Measurements from ENCODE around the gene MORN1. TPM values are rescaled to one million over a fixed set of nuclear protein-coding genes. Genes with fewer than 3 reads are reported as not detected.

MORN1 gene
- total RNA-seq, 1 experiment from 2014 or later: 23.2 TPM

DNA sequence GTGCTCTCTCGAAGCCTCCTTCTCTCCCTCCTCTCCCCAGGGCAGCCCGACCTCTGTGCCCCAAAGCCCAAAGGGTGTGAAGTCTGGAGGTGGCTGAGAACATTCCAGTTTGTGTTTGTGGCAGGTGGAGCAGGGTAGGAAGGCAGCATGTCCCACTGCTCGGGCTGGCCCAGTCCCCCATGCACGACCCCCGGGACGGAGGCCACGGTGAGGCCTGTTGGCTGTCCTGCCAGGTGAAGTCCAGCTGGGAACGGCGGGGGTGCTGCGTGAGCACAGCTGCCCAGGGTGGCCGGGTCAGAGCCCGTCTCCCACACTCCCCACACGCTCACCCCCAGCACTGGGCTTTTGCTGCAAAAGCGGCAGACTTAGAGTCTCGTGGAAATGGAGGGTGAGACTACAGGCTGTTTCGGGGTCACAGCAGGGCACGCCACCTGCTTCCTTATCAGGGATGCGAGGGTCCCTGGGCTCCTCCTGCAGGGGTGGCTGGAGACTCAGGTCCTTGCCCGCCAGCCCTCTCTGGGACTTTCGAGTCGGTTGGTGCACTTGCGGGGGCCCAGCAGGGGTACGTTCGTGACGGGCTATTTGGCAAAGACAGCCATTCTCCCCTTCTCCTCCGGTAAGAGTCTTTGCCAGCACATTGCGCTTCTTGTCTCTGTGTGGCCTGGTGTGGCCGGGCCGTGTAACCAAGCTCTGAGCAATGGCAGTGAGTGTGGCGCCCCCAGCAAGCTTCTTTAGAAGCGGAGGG, 40.3 kb downstream of the MORN1 start:
- Mint-ChIP-seq H3K36me3 (ENCODE audit: insufficient read depth, unreplicated experiment) (no peaks in the 10 kb centered on the region), H3K27ac (ENCODE audit: unreplicated experiment) (no peak overlapping the region), H3K27me3 (ENCODE audit: unreplicated experiment) (no peaks in the 10 kb centered on the region), H3K9me3 (ENCODE audit: low read depth, unreplicated experiment) (no peaks in the 10 kb centered on the region), H3K4me3 (ENCODE audit: low read depth, unreplicated experiment) (no peak overlapping the region), H3K4me1 (ENCODE audit: low read depth, unreplicated experiment) (no peaks in the 10 kb centered on the region)
- CTCF ChIA-PET: no interaction called here
- no peak for DNase-seq
- BruUV-seq (replicated peaks): no TSS peak
- TF ChIP-seq, protein P1, sequence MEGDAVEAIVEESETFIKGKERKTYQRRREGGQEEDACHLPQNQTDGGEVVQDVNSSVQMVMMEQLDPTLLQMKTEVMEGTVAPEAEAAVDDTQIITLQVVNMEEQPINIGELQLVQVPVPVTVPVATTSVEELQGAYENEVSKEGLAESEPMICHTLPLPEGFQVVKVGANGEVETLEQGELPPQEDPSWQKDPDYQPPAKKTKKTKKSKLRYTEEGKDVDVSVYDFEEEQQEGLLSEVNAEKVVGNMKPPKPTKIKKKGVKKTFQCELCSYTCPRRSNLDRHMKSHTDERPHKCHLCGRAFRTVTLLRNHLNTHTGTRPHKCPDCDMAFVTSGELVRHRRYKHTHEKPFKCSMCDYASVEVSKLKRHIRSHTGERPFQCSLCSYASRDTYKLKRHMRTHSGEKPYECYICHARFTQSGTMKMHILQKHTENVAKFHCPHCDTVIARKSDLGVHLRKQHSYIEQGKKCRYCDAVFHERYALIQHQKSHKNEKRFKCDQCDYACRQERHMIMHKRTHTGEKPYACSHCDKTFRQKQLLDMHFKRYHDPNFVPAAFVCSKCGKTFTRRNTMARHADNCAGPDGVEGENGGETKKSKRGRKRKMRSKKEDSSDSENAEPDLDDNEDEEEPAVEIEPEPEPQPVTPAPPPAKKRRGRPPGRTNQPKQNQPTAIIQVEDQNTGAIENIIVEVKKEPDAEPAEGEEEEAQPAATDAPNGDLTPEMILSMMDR (IDR thresholded peaks at IDR 0.05; ENCODE audit: unreplicated experiment): no peak
- intact Hi-C loops (cut with micrococcal nuclease; ENCODE audit: unreplicated experiment): no loop called here

DNA sequence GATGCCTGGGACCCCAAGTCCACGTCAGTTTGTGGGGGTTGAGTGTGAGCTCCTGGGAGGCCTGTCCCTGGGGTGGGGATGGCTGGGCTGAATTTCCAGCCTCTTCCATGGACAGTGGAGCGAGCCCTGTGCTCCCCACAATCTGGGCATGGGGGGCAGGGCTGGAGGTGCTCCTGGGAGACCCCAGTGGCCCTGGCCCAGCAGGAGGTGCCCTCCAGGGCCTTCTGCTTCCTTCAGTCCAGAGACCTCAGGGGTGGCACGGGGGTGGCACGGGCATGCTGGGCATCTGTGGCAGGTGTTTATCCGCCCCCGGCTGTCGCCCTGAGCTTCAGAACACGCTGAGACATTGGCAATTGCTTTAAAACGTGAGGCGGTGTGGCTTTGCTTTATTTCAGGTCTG, 40.9 kb downstream of the MORN1 start:
- no TSS peak for BruUV-seq (replicated peaks)
- CTCF ChIA-PET: no interaction called here
- Mint-ChIP-seq H3K27ac (ENCODE audit: unreplicated experiment) (no peak overlapping the region), H3K27me3 (ENCODE audit: unreplicated experiment) (no peaks in the 10 kb centered on the region), H3K9me3 (ENCODE audit: low read depth, unreplicated experiment) (no peaks in the 10 kb centered on the region), H3K4me1 (ENCODE audit: low read depth, unreplicated experiment) (no peaks in the 10 kb centered on the region), H3K4me3 (ENCODE audit: low read depth, unreplicated experiment) (no peak overlapping the region), H3K36me3 (ENCODE audit: insufficient read depth, unreplicated experiment) (no peaks in the 10 kb centered on the region)
- no peak for DNase-seq
- intact Hi-C loops (cut with micrococcal nuclease; ENCODE audit: unreplicated experiment): no loop called here
- TF ChIP-seq, protein P1 (IDR thresholded peaks at IDR 0.05; ENCODE audit: unreplicated experiment): no peak

DNA sequence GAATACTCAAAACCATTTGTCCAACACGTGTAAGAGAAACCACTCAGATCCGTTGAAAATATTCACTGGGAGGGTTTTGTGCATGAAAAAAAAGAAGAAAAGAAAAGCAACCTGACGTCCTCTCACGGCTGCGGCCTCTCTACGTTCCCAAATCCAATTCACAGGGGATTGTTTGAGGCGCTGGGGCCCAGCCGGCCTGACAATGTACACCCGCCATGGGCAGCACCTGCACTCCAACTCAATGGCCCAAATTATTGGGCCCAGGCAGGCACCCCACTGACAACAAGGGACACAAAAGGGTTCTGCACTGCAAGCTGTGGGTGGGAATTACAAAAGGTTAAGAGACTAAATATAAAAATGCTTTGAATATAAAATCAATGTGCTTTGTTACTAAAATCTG, 41.5 kb downstream of the MORN1 start:
- DNase-seq: no peak
- intact Hi-C loops (cut with micrococcal nuclease; ENCODE audit: unreplicated experiment): no loop called here
- H3K36me3 Mint-ChIP-seq (ENCODE audit: insufficient read depth, unreplicated experiment): no peaks in the 10 kb centered on the region
- no peak overlapping the region for H3K27ac Mint-ChIP-seq (ENCODE audit: unreplicated experiment)
- H3K4me1 Mint-ChIP-seq (ENCODE audit: low read depth, unreplicated experiment): no peaks in the 10 kb centered on the region
- CTCF ChIA-PET: no interaction called here
- no peaks in the 10 kb centered on the region for H3K27me3 Mint-ChIP-seq (ENCODE audit: unreplicated experiment)
- BruUV-seq (replicated peaks): no TSS peak
- H3K4me3 Mint-ChIP-seq (ENCODE audit: low read depth, unreplicated experiment): no peak overlapping the region
- H3K9me3 Mint-ChIP-seq (ENCODE audit: low read depth, unreplicated experiment): no peaks in the 10 kb centered on the region
- TF ChIP-seq, protein P1 (IDR thresholded peaks at IDR 0.05; ENCODE audit: unreplicated experiment): no peak

DNA sequence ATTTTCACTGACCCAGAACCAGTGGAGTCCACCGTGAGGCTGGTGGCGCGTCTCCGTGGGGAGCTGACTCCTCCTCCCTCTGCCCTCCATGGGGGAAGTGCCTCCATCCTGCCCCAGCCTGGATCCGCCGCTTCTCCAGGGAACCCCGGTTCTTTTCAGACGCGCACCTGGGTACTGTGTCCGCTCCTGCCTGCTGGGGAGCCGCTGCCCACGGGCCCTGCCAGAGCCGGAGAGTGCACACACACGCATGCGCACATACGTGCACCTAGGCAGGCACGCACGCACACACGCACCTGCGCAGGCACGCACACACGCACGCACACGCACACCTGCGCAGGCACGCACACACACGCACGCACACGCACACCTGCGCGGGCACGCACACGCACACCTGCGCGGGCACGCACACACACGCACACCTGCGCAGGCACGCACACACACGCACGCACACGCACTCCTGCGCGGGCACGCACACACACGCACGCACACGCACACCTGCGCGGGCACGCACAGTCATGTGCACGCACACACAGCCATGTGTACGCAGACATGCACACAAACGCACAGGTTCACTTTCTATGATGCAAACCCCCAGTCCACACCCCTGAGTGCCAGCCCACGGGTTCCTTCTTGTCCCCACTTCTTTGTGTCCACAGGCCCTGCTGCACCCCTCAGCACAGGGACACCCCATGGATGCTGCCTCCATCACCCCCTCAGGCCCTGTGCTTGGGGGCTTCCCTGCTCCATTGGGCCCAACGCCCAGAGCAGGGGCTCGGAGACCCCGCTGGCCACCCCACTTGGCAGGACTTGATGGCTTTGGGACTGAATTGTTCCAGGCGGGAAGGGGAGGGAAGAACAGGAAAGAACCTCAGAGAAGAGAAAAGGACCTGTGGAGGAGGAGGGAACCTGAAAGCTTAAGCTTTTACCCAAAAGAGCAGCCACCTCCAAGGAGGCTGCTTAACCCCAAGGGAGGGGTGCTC, 42.7 kb downstream of the MORN1 start:
- TF ChIP-seq, protein P1 (IDR thresholded peaks at IDR 0.05; ENCODE audit: unreplicated experiment): no peak
- CTCF ChIA-PET: no interaction called here
- Mint-ChIP-seq H3K27me3 (ENCODE audit: unreplicated experiment) (no peaks in the 10 kb centered on the region), H3K9me3 (ENCODE audit: low read depth, unreplicated experiment) (no peaks in the 10 kb centered on the region), H3K27ac (ENCODE audit: unreplicated experiment) (no peak overlapping the region), H3K36me3 (ENCODE audit: insufficient read depth, unreplicated experiment) (no peaks in the 10 kb centered on the region), H3K4me3 (ENCODE audit: low read depth, unreplicated experiment) (no peak overlapping the region), H3K4me1 (ENCODE audit: low read depth, unreplicated experiment) (no peaks in the 10 kb centered on the region)
- no TSS peak for BruUV-seq (replicated peaks)
- intact Hi-C loops (cut with micrococcal nuclease; ENCODE audit: unreplicated experiment): no loop called here
- no peak for DNase-seq

Measured in Calu3 (cell line).